HCT116 (cell line): ENCODE measurements around the gene TTC27. TPM values are rescaled to one million over a fixed set of nuclear protein-coding genes. Genes with fewer than 3 reads are reported as not detected.

Experiments
- ATAC-seq: fragments of 200-7000 bp; cut with Tn5 transposase; 2 replicates; pipeline ENCODE4 v1.9.1; 2020; ENCODE audit warnings: mild to moderate bottlenecking, moderate library complexity
- BruUV-seq: library from RNA; stranded (reverse); fragments of 400-500 nt; replicated peaks from 2 replicates; lab custom pipeline; 2021; lab: Mats Ljungman, UMichigan
- CTCF ChIA-PET: fragments of 300-600 bp; sonication (Branson Sonifier 250); formaldehyde crosslinking; loops from one replicate; lab custom pipeline; 2021; ENCODE audit warnings: antibody characterized with exemption; lab: Charles Lee
- POLR2A ChIA-PET: fragments of 300-600, 350-600 bp; sonication (Branson Sonifier 250); formaldehyde crosslinking; loops from one replicate; lab custom pipeline; 2021; ENCODE audit warnings: antibody characterized with exemption; lab: Charles Lee
- RAD21 ChIA-PET, 2 experiments: fragments of 300-600 bp; sonication (Branson Sonifier 250); formaldehyde crosslinking; loops; one replicate each; lab custom pipeline; 2023; ENCODE audit warnings: low total read pairs in 2 of 2; ENCODE audit not compliant: uncharacterized antibody in 2 of 2, unreplicated experiment in 2 of 2, low non-redundant PET in 1 of 2; lab: Charles Lee
- DNase-seq: peaks from one replicate; pipeline ENCODE4 v3.0.0-alpha.2; 2010; ENCODE audit warnings: low read depth, low spot score
- H2AFZ ChIP-seq: fragments of 200-600 bp; shearing (Covaris generic), sonication (generic); 2 replicates; pipeline ENCODE4 v1.6.1; 2017; ENCODE audit warnings: low read depth, mixed run types, mixed read lengths, antibody characterized with exemption, low read length; ENCODE audit not compliant: poor library complexity, severe bottlenecking
- H3K27ac ChIP-seq: 2 replicates; pipeline ENCODE4 v1.5.1; 2012; ENCODE audit warnings: low read depth, low read length
- H3K27me3 ChIP-seq: fragments of 200-600 bp; sonication (generic); 2 replicates; pipeline ENCODE4 v1.6.1; 2016; ENCODE audit warnings: mixed run types, low read length, mixed read lengths; ENCODE audit not compliant: insufficient read depth
- H3K36me3 ChIP-seq, 2 experiments: fragments of 200-500 bp in 1 of 2; fragments of 200-600 bp in 1 of 2; sonication (Bioruptor generic) in 1 of 2; sonication (generic) in 1 of 2; 2 replicates each; pipeline versions ENCODE4 v1.5.1 to v1.6.1; 2014 to 2016; ENCODE audit warnings: low read length in 2 of 2, inconsistent platforms in 1 of 2, mixed read lengths in 1 of 2, mixed run types in 1 of 2; ENCODE audit not compliant: insufficient read depth in 2 of 2, control insufficient read depth in 1 of 2
- H3K4me1 ChIP-seq, 2 experiments: fragments of 200-600 bp in 1 of 2; sonication (generic) in 1 of 2; 2 replicates each; pipeline versions ENCODE4 v1.5.1 to v1.6.1; 2012 to 2017; ENCODE audit warnings: low read length in 2 of 2, inconsistent platforms in 1 of 2, mild to moderate bottlenecking in 1 of 2, mixed read lengths in 1 of 2, mixed run types in 1 of 2, moderate library complexity in 1 of 2; ENCODE audit not compliant: insufficient read depth in 2 of 2, control insufficient read depth in 1 of 2
- H3K4me2 ChIP-seq: fragments of 200-600 bp; sonication (generic); 2 replicates; pipeline ENCODE4 v1.6.1; 2017; ENCODE audit warnings: mixed run types, low read length, mixed read lengths
- H3K4me3 ChIP-seq, 2 experiments: fragments of 200-600 bp in 1 of 2; sonication (generic) in 1 of 2; replicated peaks in 1 of 2; 2 replicates each; pipeline ENCODE4 v1.5.1; 2011 to 2016; ENCODE audit warnings: low read length in 2 of 2, control low read depth in 1 of 2, low read depth in 1 of 2, mild to moderate bottlenecking in 1 of 2, mixed read lengths in 1 of 2, mixed run types in 1 of 2
- H3K79me2 ChIP-seq: fragments of 200-600 bp; sonication (generic); 2 replicates; pipeline ENCODE4 v1.6.1; 2017; ENCODE audit warnings: mild to moderate bottlenecking, mixed run types, low read length, moderate library complexity, mixed read lengths; ENCODE audit not compliant: insufficient read depth
- H3K9ac ChIP-seq: fragments of 200-600 bp; sonication (generic); 2 replicates; pipeline ENCODE4 v1.6.1; 2016; ENCODE audit warnings: low read length, mixed read lengths
- H3K9me2 ChIP-seq: fragments of 200-600 bp; sonication (generic), shearing (Covaris generic); 2 replicates; pipeline ENCODE4 v1.6.1; 2017; ENCODE audit warnings: mixed run types, mild to moderate bottlenecking, moderate library complexity; ENCODE audit not compliant: insufficient read depth
- H3K9me3 ChIP-seq, 2 experiments: fragments of 200-500 bp in 1 of 2; fragments of 200-600 bp in 1 of 2; sonication (Bioruptor generic) in 1 of 2; sonication (generic) in 1 of 2; 2 replicates each; pipeline ENCODE4 v1.6.1; 2014 to 2017; ENCODE audit warnings: low read length in 2 of 2, mixed read lengths in 2 of 2, inconsistent platforms in 1 of 2, low read depth in 1 of 2, mild to moderate bottlenecking in 1 of 2, mixed run types in 1 of 2, moderate library complexity in 1 of 2; ENCODE audit not compliant: control insufficient read depth in 1 of 2, insufficient read depth in 1 of 2
- H4K20me1 ChIP-seq: fragments of 200-600 bp; sonication (generic), shearing (Covaris generic); 2 replicates; pipeline ENCODE4 v1.6.1; 2017; ENCODE audit warnings: mixed run types, mild to moderate bottlenecking, moderate library complexity; ENCODE audit not compliant: insufficient read depth
- CEBPB ChIP-seq: IDR thresholded peaks from 2 replicates; pipeline ENCODE4 v1.6.1; 2012; ENCODE audit warnings: low read depth
- ELF1 ChIP-seq: IDR thresholded peaks from 2 replicates; pipeline ENCODE4 v1.6.1; 2012; ENCODE audit warnings: low read depth, borderline replicate concordance
- EZH2 ChIP-seq: fragments of 200-600 bp; sonication (generic); IDR thresholded peaks from 2 replicates; pipeline ENCODE4 v1.6.1; 2017; ENCODE audit warnings: antibody characterized with exemption, mixed run types
- EZH2phosphoT487 ChIP-seq: fragments of 200-600 bp; IDR thresholded peaks from 2 replicates; pipeline ENCODE4 v1.6.1; 2018; ENCODE audit warnings: antibody characterized with exemption, borderline replicate concordance
- FOSL1 ChIP-seq: IDR thresholded peaks from 2 replicates; pipeline ENCODE4 v1.6.1; 2012; ENCODE audit warnings: low read depth
- JUND ChIP-seq: IDR thresholded peaks from 2 replicates; pipeline ENCODE4 v1.6.1; 2012
- MAX ChIP-seq: IDR thresholded peaks from 2 replicates; pipeline ENCODE4 v1.6.1; 2012
- POLR2AphosphoS5 ChIP-seq: IDR thresholded peaks from 2 replicates; pipeline ENCODE4 v1.6.1; 2011; ENCODE audit warnings: mild to moderate bottlenecking, low read depth, low read length, moderate library complexity
- RAD21 ChIP-seq: IDR thresholded peaks from 2 replicates; pipeline ENCODE4 v1.6.1; 2012; ENCODE audit warnings: low read depth, mild to moderate bottlenecking
- SIN3A ChIP-seq: IDR thresholded peaks from 2 replicates; pipeline ENCODE4 v1.6.1; 2012; ENCODE audit warnings: low read depth
- SP1 ChIP-seq: IDR thresholded peaks from 2 replicates; pipeline ENCODE4 v1.6.1; 2012; ENCODE audit warnings: low read depth
- SRF ChIP-seq: IDR thresholded peaks from 2 replicates; pipeline ENCODE4 v1.6.1; 2012; ENCODE audit warnings: low read depth
- TCF7L2 ChIP-seq: IDR thresholded peaks from 2 replicates; pipeline ENCODE4 v1.7.0; 2011; ENCODE audit warnings: borderline replicate concordance, inconsistent platforms; ENCODE audit not compliant: insufficient read depth, insufficient read length; ENCODE audit errors: extremely low read depth
- YY1 ChIP-seq: IDR thresholded peaks from 2 replicates; pipeline ENCODE4 v1.6.1; 2011; ENCODE audit warnings: low read length, low read depth, moderate library complexity, mild to moderate bottlenecking; ENCODE audit not compliant: insufficient replicate concordance; ENCODE audit errors: extremely low read depth
- ZBTB33 ChIP-seq: IDR thresholded peaks from 2 replicates; pipeline ENCODE4 v1.6.1; 2011; ENCODE audit warnings: mild to moderate bottlenecking, low read length, moderate library complexity; ENCODE audit not compliant: insufficient replicate concordance; ENCODE audit errors: extremely low read depth
- ZNF274 ChIP-seq: fragments of 200-500 bp; sonication (Bioruptor generic); IDR thresholded peaks from 2 replicates; pipeline ENCODE4 v1.6.1; 2014; ENCODE audit warnings: mild to moderate bottlenecking, low read depth, low read length, inconsistent platforms
- intact Hi-C: fragments of 100-400 bp; cut with micrococcal nuclease; formaldehyde crosslinking; loops from 2 replicates; pipeline ENCODE4 v1.10.0; 2022
- total RNA-seq: library from RNA; stranded (reverse); gene quantifications from one replicate; pipeline ENCODE4 v1.2.1, GENCODE V29; 2021; ENCODE audit not compliant: unreplicated experiment

Gene TTC27
- total RNA-seq, 1 experiment from 2014 or later, result 24.4 TPM

GRCh38 chr2:32641180-32641579, 13.3 kb downstream of the TTC27 start:
- DNase-seq, result no peak
- H4K20me1 ChIP-seq, result no peaks in the 10 kb centered on the region
- H3K4me1 ChIP-seq, result no peaks in the 10 kb centered on the region
- no peaks in the 10 kb centered on the region for H3K9me3 ChIP-seq
- ChIA-PET RAD21 (no interaction called here), CTCF (no interaction called here), POLR2A (no interaction called here)
- no peaks in the 10 kb centered on the region for H3K27me3 ChIP-seq
- peaks cover 0 to 12% of the 10 kb centered on the region in 2 experiments; a peak in 3 of 4 replicates for H3K36me3 ChIP-seq
- intact Hi-C loops, result no loop called here
- no peak overlapping the region for H3K4me3 ChIP-seq
- no peak overlapping the region for H3K4me2 ChIP-seq
- no peak for ATAC-seq
- H3K79me2 ChIP-seq, result no peaks in the 10 kb centered on the region
- no peaks in the 10 kb centered on the region for H3K9me2 ChIP-seq
- H3K9ac ChIP-seq, result no peak overlapping the region
- TF ChIP-seq EZH2 (no peak), RAD21 (no peak), MAX (no peak)
- H3K27ac ChIP-seq, result no peak overlapping the region
- no peak overlapping the region for H2AFZ ChIP-seq
- TSS peak; percentile 42 for BruUV-seq

GRCh38 chr2:32647180-32647651, 19.4 kb downstream of the TTC27 start:
- H4K20me1 ChIP-seq, result no peaks in the 10 kb centered on the region
- no peak overlapping the region for H3K4me2 ChIP-seq
- no peaks in the 10 kb centered on the region for H3K4me1 ChIP-seq
- intact Hi-C loops, result no loop called here
- H3K27me3 ChIP-seq, result no peaks in the 10 kb centered on the region
- no peaks in the 10 kb centered on the region for H3K9me3 ChIP-seq
- BruUV-seq, result no TSS peak
- no peak overlapping the region for H3K27ac ChIP-seq
- H3K9me2 ChIP-seq, result no peaks in the 10 kb centered on the region
- ATAC-seq (no peak), DNase-seq (no peak)
- no peak overlapping the region for H3K9ac ChIP-seq
- H2AFZ ChIP-seq, result no peak overlapping the region
- POLR2A ChIA-PET, result no interaction called here
- no peak overlapping the region for H3K4me3 ChIP-seq
- RAD21 ChIA-PET, result no interaction called here
- H3K79me2 ChIP-seq, result no peaks in the 10 kb centered on the region
- H3K36me3 ChIP-seq, result 0 out of 4 replicates have a peak, but pooled peaks cover 0 to 5% of the 10 kb centered on the region in 2 experiments
- CTCF ChIA-PET, result no interaction called here
- TF ChIP-seq EZH2 (no peak), EZH2phosphoT487 (no peak), SRF (no peak), SP1 (no peak), ZBTB33 (no peak), JUND (no peak), YY1 (no peak), ELF1 (no peak), SIN3A (no peak), RAD21 (no peak), ZNF274 (no peak), TCF7L2 (no peak), CEBPB (no peak), POLR2AphosphoS5 (no peak), FOSL1 (no peak)
